NCI-H146 (cell line): ENCODE results near the gene TNFAIP8.

Experiments
- DNase-seq: peaks from one replicate; lab custom pipeline; 2025; lab: John Stamatoyannopoulos, UW

TNFAIP8 gene

DNA sequence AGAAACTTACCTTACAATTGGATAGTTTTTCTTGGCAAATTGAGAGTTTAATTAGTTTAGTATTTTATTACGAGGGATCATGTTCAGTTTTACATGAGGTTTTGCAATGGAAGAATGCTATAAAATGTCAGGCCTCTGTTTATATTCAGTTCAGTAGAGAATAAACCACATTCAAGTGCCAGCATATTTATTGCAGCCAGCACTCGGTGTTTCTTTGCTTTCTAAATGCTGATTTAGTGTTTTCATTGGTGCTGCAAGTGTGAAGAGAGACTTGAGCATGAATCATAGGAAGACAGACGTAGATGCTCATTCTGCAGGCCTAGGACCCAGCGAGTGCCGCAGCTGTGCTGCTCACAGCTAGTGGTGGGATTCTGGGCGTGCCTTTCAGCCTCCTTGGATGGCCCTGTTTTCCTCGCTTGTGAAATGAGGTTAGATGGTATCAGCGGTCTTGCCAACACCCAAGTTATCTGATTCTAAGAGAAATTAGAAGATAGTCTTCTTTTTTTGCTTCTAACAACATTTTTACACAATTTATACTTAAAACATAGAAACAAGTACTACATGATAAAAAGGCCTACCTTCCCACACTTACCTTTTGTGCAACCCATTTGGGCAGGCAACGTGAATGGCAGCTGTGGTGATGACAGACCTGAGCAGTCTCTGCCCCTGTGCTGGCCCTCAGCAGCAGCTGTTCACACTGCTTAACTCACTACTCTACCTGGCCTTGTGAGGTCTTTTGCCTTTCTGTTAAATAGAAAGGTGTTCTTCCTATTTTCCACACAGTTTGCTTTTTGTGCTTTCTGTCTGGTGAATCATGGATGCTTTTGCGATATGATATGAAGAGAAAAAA lies 26.8 kb upstream of the TNFAIP8 start:
- no peak for DNase-seq

DNA sequence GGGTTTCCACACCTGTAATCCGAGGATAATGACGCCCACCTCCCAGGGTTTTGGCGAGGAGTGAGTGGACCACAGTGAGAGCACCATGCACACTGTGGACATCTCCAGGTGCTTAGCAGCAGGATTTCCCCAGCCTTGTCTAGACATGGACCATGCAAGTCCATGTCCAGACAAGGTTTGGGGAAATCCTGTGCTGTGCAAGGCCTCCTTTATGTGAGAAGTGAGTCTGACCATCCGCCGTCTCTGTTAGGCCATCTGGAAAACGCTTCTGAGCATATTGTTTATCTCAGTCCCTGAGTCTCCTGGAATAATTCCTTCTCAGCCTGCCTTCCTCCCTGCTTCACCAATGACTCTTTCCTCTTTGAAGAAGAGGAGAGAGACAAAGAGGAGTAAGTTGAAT lies 26.2 kb upstream of the TNFAIP8 start:
- no peak for DNase-seq

DNA sequence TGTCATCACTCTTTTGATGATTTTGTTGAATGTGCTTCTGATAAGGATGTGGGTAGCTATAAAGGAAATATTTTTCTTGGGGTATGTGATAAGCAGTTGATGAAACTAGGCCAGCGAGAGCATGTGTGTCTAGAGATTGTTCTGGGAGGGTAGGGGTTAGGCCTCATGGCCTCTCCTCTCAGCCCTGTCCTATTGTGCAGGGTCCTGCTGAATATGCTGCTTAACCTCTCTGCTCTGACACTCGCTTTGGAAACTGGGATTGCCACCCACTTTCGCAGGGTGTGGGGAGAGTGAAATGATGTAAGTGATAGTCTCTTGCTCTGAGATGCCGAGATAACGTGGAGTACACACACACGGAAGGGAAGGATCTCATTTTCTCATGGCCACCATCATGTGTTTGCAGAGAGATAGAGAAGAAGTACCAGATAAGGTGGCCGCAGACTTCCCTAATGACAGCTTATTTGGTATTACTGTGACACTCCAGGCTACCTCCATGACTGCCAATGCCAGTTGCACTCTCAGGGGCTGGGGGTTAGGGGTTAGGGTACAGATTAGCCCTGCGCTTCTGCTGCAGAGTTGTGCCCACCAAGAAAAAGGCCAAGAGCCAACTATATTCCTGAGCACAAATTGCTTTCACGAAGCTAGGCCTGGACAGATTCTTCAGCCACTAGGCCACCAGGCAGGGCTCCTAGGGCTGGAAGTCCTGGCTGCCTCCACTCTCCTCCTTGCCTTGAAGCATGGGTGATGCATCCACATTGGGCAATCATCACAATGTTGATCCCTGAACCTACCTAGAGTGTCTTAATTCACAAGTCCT lies 25.2 kb upstream of the TNFAIP8 start:
- no peak for DNase-seq

DNA sequence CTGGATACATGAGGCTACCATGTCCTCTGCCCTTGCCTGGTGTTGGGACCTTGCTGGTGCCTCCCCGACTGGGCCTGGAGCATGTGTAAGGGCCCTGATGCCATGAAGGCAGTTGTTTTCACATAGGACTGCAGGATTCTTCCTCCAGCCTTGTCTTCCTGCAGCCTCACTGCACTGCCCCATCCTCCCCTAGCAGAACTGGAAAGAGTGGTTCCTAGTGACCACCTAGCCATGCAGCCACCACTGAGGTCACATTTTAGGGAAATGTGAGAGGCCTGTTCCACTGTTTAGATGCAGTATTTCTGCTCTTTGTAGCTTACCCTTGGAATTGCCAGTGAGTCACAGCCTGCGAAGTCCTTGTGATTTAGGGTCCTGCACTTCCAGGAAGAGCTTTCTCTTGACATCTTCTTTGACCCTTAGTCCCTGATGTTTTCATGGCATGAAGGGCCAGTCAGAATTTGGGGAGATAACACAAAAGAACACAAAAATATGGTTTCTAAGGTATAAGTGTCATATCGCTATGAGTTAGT lies 24.2 kb upstream of the TNFAIP8 start:
- no peak for DNase-seq

DNA sequence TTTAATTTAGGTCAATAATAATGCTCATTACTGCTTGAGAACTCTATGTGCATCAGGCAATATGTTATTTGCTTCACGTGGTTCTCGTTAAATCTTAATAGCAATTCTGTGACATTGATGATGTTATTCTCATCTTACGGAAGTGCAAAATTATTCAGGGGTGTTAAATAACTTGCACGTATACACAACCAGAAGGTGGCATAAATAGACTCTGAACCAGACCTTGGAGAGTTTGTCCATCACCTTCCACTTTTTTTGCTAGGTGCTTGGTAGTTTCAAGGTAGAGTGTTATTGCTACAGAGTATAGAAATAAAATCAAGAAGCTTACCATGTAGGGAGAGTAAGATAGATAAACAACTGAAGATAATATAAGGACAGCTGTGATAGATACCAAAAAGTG lies 23.6 kb upstream of the TNFAIP8 start:
- DNase-seq: no peak

DNA sequence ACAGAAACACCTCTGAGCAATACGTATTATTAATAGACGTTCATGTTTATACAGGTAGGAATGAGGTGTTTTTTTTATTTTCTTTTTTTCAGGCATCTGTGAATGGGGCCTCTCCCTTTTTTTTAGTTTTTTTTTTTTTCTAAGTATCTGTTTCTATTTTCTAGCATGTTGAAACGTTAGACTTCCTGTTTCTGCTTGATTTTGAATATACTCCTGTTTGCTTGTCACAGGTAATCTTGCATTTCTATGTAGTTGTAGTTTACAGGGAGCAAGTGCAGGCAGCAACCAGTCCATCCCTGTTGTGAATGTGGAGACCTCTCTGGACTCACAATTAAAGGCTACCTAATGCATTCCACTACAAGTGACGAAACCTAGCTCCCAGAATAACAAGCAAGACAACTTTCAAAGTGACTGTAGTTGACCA lies 22.8 kb upstream of the TNFAIP8 start:
- DNase-seq: no peak

DNA sequence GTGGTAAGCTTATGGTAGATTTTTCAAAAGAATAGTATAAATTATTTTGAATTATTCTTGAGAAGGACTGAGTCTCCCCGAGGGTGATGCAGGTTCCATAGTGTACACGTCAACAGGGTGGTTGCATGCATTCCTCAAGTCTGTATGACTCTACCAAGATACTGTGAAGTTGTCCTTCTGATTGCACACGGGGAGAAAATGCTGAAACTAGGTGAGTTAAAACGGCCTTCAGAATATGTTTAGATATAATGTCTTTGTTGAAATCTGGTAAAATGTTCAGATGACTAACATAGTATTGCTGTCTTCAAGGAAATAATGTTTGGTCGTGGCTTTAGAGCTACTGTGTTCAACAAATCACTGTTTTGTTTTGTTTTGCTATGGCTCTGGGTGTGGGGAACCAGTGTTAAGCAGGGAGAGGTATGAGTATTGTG lies 22.4 kb upstream of the TNFAIP8 start:
- no peak for DNase-seq

DNA sequence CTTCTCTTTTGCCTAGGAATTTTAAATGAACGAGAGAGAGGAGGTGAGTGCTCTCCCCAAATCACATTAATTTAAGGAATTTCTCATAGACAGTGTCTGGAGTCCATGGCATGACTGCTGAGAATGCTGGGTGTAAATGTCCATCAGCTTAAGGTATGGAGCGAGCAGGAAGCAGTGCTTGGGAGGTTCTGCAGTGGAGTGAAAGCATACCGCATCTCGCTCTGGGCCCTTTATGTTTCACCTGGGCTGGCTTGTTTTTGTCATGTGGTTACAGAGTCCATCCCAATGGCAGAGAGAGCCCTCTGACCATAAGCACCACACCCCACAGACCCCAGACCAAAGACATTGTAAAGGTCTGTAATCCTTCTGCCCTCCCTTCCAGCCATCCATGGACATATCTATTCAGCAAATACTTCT lies 20.6 kb upstream of the TNFAIP8 start:
- DNase-seq: no peak

DNA sequence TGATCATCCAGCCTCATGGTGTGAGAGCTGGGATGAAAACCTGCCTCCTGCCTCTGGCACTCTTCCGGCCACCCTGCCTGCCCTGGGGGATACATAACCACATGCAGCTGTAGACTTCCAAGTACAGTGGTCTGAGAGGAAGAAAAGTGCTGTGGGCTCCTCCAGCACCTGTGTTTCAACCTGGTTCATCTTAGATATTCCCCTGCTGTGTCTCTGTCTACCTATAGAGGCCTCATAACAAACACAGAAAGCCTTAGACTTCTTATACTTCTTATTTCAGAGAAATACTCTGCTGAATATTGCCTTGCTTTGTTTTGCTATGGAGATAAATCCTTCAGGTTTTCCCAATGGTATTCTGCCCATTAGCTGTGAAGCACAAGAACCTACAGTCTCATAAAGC lies 19.6 kb upstream of the TNFAIP8 start:
- DNase-seq: no peak

DNA sequence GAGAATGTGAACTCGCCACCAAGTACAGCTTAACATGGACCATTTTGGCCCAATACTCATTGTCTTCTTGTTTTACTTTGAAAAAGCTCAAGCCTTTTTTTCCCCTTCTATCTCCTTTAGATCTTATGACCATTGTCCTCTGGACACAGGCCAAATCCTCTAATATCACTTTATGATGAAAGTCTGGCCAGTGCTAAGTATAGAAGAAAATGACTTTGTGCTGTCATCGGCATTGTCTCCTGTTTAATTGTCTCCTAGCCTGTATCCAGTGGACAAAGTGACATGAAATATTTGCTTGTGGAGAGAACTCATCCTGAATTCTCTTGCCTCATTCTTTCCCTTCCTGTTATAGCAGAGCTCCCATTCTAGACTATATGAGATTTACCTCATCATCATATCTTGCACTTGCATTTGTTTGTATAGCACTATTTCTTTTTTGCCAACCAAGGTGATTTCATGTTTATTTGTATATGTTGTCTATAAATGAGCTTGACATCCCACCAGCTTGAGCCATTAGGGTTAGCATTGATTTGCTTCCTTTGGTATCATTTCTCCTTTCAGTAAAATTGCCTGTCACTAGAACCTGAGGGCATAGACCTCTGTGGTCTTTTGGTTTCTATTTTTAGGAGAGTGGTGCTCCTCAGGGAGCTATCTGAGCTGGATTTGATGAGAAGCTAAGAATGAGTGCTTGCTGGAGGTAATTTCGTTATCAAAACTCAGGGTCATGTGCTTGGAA lies 18.8 kb upstream of the TNFAIP8 start:
- DNase-seq: no peak

DNA sequence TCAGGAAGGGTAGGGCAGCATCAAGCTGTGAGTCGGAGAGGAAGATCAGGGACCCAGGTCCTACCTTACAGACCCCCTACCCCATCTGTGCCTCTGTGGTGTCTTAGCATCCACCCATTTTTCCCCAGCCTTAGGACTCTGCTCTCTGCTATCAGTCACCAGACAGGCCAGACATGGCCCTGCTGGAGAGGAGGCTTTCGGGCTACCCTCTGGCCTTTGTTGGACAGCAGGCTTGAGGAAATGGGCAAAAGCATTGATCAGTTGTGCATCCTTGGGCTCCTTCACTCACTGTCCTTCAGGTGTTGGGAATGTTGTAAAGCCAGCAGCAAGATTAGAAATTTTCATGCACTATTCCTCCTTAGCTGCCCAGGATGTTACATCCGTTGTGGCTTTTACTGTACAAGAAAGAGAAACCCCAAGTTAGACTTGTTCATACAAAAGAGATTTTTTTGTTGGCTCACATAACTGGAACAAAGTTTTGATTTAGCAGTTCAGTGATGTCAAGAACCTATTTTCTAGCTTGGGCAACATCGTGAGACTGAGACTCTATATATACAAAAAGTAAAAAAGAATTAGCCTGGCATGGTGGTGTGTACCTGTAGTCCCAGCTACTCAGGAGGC lies 17.4 kb upstream of the TNFAIP8 start:
- DNase-seq: no peak

DNA sequence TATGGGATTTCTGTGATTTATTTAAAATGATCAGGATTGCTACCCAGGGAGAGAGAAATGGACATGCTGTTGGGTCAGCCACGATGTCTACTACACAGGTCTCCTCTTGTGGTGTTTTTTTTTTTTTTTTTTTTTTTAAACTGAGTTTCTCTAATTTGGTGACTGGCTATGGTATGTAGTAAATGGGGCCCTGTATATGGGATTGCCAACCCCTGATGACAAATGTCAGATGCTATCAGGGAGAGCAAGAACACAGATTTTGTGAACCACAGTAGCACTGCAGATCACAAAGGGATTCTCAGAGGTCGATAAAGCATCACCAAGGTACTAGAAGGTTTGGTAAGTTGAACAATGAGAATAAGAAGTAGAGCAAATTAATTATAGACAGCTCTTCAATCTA lies 16.5 kb upstream of the TNFAIP8 start:
- DNase-seq: no peak

DNA sequence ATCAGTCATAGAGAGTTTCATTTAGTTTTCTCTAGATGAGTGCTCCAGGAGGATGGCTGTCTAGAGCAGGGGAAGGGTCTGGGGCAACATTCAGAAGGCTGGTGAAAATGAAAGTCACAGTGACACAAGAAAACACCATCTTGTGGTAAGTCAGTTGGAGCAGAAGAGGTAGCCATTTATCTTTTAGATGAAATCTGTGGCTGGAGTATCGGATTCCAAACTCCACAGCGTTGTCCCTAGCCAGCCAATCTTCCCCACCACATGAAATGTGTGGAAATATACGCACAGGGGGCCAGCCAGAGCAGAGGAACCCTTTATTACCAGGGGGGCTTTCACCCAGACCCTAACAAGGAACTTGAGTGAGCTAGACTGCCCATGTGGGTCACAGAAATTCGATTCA lies 15.9 kb upstream of the TNFAIP8 start:
- DNase-seq: no peak

DNA sequence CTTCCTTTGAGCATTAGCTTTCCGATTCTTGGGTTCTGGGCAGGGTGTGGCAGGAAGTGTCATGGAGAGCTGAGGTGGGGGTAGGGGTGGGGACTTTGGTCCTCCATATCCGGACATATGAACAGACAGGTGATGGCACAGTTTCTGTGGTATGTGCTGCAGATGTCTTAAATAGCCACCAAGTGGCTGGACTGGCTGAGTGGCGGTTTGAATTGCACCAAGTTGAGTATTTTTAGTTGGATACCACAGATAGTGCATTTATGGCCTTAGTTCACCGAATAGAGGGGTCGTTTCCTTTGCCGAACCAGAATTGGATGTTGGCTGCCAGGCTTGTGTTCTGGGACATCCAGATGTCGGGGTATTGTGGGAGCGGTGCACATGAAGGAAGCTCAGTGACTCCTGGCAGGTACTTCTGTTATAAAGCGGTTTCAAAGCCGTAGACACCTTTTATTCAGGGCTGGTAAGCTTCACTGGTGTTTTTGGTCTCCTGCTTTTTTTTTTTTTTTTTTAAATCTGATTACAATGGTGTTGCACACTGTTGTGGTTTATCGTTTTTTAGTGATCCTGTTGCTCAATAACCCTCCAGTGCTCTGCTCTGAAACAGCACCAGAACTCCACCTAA lies 15.1 kb upstream of the TNFAIP8 start:
- no peak for DNase-seq

DNA sequence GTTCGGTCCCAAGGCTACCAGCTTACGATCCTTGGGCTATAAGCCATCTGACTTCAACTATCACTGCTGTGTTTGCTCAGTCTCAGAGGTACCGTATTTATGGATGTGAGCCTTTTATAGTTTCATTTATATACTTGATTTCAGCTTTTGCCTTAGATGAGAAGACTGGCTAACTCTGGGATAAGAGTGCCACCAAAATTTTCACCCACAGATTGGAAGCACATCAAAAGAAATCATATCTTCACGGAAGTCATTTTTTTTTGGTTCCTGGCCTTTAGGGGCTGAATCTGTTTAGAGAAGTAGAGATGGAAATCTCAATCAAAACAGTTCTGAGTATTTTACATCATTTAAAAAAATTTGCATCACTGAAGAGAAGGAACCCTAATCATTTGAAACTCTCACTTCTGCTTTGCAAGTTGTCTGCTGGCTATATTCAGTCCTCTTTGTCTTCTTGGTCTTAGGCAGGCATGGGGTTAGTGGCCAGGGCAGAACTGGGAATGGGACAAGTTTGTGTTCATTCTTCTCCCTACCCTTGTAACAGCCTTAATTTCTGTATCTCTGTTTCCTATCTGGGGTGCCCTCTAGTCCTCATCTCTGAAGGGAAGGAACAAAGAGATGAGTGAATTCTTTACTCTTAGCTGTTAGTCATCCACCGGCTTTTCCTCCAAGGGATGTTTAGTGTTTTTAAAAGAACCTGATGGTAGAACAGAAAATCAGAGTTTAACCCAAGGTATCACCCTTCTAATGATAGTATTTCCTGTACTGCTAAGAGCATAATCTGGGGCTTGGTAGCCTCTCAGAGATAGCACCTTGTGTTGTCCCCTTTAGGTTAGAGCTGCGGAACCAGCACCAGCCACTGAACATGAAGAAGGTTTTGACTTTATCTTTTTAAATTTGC lies 14.1 kb upstream of the TNFAIP8 start:
- no peak for DNase-seq

DNA sequence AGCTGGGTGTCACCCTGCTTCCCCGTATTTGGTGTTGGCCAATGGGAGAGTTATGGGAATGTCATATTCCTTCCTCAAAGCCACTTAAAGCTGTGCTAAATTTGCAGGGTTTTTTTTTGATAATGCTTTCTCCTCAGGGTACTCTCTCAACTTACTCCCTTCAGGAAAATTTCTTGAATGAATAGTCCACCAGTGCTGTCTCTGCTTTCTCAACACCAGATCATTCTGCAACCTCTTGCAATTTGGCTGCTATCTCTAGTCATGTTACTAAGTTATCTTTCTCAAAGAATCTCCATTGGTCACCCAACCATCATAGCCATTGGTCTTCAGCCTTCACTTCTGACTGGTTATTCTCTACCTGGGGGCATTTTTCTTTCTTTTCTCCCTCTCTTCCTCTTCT lies 13.4 kb upstream of the TNFAIP8 start:
- no peak for DNase-seq

DNA sequence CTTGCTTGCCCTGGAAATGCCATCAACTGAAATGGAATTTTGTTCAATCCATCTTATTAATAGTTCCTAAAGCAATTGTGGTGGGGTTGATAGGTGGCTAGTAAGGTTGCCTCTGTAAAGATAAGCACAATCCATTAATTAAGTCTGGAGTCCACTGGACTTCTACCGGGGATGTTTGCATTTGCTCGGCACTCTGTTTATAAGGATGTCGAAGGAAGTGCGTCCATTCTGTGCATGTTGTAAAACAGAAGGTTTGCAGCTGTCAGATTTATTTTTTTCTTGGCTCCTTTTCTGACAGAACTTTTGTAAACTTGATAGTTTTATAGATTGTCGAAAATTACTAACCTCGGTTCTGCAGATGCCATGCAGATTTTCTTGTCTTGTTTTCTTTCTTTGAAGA lies 12.8 kb upstream of the TNFAIP8 start:
- DNase-seq: no peak

DNA sequence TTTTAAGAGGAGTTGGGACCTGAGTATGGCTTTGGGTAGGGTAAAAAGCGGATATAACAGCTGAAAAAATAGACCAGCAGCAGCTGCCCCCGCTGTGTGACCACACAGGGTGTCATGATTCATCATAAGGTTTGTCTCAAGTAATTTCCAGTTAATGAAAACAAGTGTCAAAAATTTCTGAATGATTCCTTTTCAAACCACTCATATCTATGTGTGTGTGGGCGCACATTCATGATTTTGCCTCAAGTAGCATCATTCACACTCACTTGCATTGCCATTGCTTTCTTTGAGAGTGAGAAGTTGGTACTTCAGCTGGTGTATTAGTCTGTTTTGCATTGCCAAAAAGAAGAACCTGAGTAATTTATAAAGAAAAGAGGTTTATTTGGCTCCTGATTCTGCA lies 12.1 kb upstream of the TNFAIP8 start:
- no peak for DNase-seq

DNA sequence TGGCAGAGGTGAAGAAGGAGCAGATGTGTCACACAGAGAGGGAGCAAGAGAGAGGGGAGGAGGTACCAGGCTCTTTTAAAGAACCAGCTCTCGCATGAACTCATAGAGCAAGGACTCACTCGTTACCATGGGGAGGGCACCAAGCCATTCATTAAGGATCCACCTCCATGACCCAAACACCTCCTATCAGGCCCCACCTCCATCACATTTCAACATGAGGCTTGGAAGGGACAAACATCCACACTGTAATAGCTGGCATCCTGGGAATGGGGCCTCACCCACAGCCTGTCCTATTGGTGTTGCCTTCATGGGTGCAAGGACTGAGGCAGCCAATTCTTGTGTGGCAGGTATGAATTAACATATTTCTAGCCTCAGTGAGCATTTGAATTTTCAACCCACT lies 11.6 kb upstream of the TNFAIP8 start:
- no peak for DNase-seq

DNA sequence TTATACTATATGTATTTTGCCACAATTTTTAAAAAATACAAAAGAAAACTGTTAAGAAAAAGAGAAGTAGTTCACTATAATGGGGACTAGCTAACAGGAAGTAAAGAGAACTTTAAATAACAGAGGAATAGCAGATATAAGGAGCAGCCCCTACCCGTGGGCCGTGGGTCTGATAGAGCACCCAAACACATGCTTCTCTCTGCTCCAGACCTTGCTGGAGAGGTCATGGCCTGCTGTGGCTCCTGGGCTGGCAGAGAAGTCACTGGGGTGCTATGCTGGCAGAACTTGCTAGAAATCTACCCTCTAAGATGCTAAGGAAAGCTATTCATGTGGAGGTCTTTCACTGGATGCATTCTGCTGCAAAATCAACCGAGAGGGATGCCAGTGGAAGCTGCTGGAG lies 10.0 kb upstream of the TNFAIP8 start:
- DNase-seq: no peak
